Fibroblast of pulmonary artery (primary cell): ENCODE measurements around the gene BAIAP2L1.

Experiments
- DNase-seq: peaks from one replicate; pipeline ENCODE4 v3.0.0-alpha.2; 2010; ENCODE audit warnings: low read depth
- H3K4me3 ChIP-seq: replicated peaks from 2 replicates; pipeline ENCODE4 v1.5.1; 2011; ENCODE audit warnings: low read depth, mild to moderate bottlenecking, control low read depth, low read length, moderate library complexity
- CTCF ChIP-seq: IDR thresholded peaks from 2 replicates; pipeline ENCODE4 v1.5.1; 2011; ENCODE audit warnings: mild to moderate bottlenecking, control low read depth, low read length, inconsistent platforms; ENCODE audit errors: missing control alignments

BAIAP2L1 gene

GRCh38 chr7:98329791-98330373 is 71.0 kb downstream of the BAIAP2L1 start:
- DNase-seq, result peak; percentile 34
- TF ChIP-seq CTCF, result no peak
- H3K4me3 ChIP-seq, result no peak overlapping the region

- DNase-seq, result peak; percentile 63
- no peak for TF ChIP-seq CTCF
- H3K4me3 ChIP-seq, result no peak overlapping the region
Observed at GRCh38 chr7:98329100-98329790, 71.6 kb downstream of the BAIAP2L1 start.

- DNase-seq, result no peak
- no peak overlapping the region for H3K4me3 ChIP-seq
- TF ChIP-seq CTCF, result no peak
Observed at GRCh38 chr7:98324782-98325181, 76.1 kb downstream of the BAIAP2L1 start.

GRCh38 chr7:98323597-98324322 is 77.1 kb downstream of the BAIAP2L1 start:
- H3K4me3 ChIP-seq, result peak overlapping the region; percentile 5
- DNase-seq, result peak; percentile 26
- TF ChIP-seq CTCF, result no peak

- H3K4me3 ChIP-seq, result no peak overlapping the region
- TF ChIP-seq CTCF, result no peak
- DNase-seq, result no peak
Observed at GRCh38 chr7:98322331-98323270, 78.3 kb downstream of the BAIAP2L1 start.

- no peak for TF ChIP-seq CTCF
- DNase-seq, result no peak
- no peak overlapping the region for H3K4me3 ChIP-seq
Observed at GRCh38 chr7:98321301-98321700, 79.6 kb downstream of the BAIAP2L1 start.
